Measurements from ENCODE around the gene SLC2A2. TPM values are rescaled to one million over a fixed set of nuclear protein-coding genes. Genes with fewer than 3 reads are reported as not detected.
A peak's percentile ranks its signal among the peaks of the same experiment; 100 is the strongest.
"Not testable (repeated sequence)": the region's sequence is repeated elsewhere in the genome, so short reads cannot be mapped to it uniquely, and the experiment has no call there.

The SLC2A2 gene
- total RNA-seq, 1 experiment from 2014 or later, result not detected

DNA sequence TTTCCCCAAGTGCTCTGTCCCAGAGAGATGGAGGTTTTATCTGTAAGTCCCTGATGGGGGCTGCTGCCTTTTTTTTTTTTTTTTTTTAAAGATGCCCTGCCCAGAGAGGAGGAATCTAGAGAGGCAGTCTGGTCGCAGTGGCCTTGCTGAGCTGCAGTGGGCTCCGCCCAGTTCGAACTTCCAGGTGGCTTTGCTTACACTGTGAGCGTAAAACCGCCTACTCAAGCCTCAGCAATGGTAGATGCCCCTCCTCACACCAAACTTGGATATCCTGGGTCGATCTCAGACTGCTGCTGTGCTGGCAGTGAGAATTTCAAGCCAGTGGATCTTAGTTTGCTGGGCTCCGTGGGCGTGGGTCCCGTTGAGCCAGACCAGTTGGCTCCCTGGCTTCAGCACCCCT is 51.6 kb downstream of the SLC2A2 start:
- H3K79me2 ChIP-seq (ENCODE audit: low read length), result no peaks in the 10 kb centered on the region
- no peak overlapping the region for H3K4me2 ChIP-seq (ENCODE audit: low read depth, low read length, poor library complexity, severe bottlenecking)
- H3K4me3 ChIP-seq (ENCODE audit: low read length), result no peak overlapping the region
- H4K20me1 ChIP-seq (ENCODE audit: insufficient read depth, low read depth, low read length), result no peaks in the 10 kb centered on the region
- H3K27ac ChIP-seq (ENCODE audit: low read length), result no peak overlapping the region
- no peaks in the 10 kb centered on the region for H3K9me2 ChIP-seq (replicated peaks; ENCODE audit: insufficient read depth, low read length)
- H3K27me3 ChIP-seq (ENCODE audit: low read length), result no peaks in the 10 kb centered on the region
- no peak for DNase-seq
- H3K36me3 ChIP-seq (ENCODE audit: insufficient read depth, low read length), result no peaks in the 10 kb centered on the region
- H3K9me3 ChIP-seq (ENCODE audit: low read length), result no peaks in the 10 kb centered on the region
- H3K4me1 ChIP-seq (ENCODE audit: low read length), result no peaks in the 10 kb centered on the region
- no peak overlapping the region for H2AFZ ChIP-seq (ENCODE audit: low read length)
- no peak overlapping the region for H3K9ac ChIP-seq (ENCODE audit: low read length)

DNA sequence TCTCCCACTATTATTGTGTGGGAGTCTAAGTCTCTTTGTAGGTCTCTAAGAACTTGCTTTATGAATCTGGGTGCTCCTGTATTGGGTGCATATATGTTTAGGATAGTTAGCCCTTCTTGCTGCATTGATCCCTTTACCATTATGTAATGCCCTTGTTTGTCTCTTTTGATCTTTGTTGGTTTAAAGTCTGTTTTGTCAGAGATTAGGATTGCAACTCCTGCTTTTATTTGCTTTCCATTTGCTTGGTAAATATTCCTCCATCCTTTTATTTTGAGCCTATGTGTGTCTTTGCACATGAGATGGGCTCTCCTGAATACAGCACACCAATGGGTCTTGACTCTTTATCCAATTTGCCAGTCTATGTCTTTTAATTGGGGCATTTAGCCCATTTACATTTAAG is 53.6 kb downstream of the SLC2A2 start:
- not testable (repeated sequence) for H3K9me2 ChIP-seq (replicated peaks; ENCODE audit: insufficient read depth, low read length); H3K4me1 ChIP-seq (ENCODE audit: low read length); H2AFZ ChIP-seq (ENCODE audit: low read length); DNase-seq; H3K9ac ChIP-seq (ENCODE audit: low read length); H3K4me3 ChIP-seq (ENCODE audit: low read length); H3K79me2 ChIP-seq (ENCODE audit: low read length); H3K27me3 ChIP-seq (ENCODE audit: low read length); H3K9me3 ChIP-seq (ENCODE audit: low read length); H3K36me3 ChIP-seq (ENCODE audit: insufficient read depth, low read length); H3K4me2 ChIP-seq (ENCODE audit: low read depth, low read length, poor library complexity, severe bottlenecking); H4K20me1 ChIP-seq (ENCODE audit: insufficient read depth, low read depth, low read length); H3K27ac ChIP-seq (ENCODE audit: low read length)

DNA sequence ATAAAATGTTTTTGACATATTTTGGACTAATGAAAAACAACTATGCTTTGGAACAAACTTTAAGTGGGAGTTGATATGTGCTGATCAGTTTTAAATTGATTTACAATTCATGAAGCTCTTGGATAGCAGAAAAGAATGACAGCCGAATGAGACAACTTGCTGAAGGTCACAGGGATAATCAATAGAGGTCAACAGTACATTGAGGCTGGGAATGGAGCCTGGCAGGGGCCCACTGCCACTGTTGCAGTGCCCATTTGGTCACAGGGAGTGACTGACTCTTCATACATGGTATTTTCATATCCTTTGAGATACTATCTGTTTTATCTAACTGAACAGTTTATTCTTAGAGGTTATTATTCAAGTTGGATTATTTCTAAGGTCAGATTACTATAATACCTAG is 59.4 kb downstream of the SLC2A2 start:
- no peaks in the 10 kb centered on the region for H3K9me3 ChIP-seq (ENCODE audit: low read length)
- no peaks in the 10 kb centered on the region for H3K36me3 ChIP-seq (ENCODE audit: insufficient read depth, low read length)
- H4K20me1 ChIP-seq (ENCODE audit: insufficient read depth, low read depth, low read length), result no peaks in the 10 kb centered on the region
- H3K9ac ChIP-seq (ENCODE audit: low read length), result no peak overlapping the region
- H3K4me2 ChIP-seq (ENCODE audit: low read depth, low read length, poor library complexity, severe bottlenecking), result no peak overlapping the region
- H3K9me2 ChIP-seq (replicated peaks; ENCODE audit: insufficient read depth, low read length), result no peaks in the 10 kb centered on the region
- H3K27ac ChIP-seq (ENCODE audit: low read length), result no peak overlapping the region
- H3K27me3 ChIP-seq (ENCODE audit: low read length), result no peaks in the 10 kb centered on the region
- H3K79me2 ChIP-seq (ENCODE audit: low read length), result no peaks in the 10 kb centered on the region
- no peak overlapping the region for H2AFZ ChIP-seq (ENCODE audit: low read length)
- no peaks in the 10 kb centered on the region for H3K4me1 ChIP-seq (ENCODE audit: low read length)
- no peak overlapping the region for H3K4me3 ChIP-seq (ENCODE audit: low read length)
- no peak for DNase-seq

DNA sequence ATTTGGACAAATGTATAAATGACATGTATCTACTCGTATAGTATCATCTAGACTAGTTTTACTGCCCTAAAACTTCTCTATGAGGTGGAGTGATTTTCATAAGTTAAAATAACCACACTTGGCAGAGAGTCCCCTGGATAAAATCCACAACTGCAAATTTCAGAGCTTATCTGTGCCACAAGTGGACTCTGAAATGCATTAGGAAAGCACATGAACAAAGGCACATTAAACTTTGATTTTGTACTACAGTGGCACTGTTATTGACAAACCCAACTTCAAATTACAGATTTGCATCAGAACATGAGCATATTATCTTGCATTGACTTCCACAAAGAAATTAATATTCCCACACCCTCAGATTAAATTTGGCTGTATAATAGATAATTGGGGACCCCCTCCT is 60.0 kb downstream of the SLC2A2 start:
- Histone ChIP-seq H3K4me3 (ENCODE audit: low read length) (no peak overlapping the region), H3K79me2 (ENCODE audit: low read length) (no peaks in the 10 kb centered on the region), H3K27me3 (ENCODE audit: low read length) (no peaks in the 10 kb centered on the region), H3K27ac (ENCODE audit: low read length) (no peak overlapping the region), H3K4me1 (ENCODE audit: low read length) (no peaks in the 10 kb centered on the region), H3K9me3 (ENCODE audit: low read length) (no peaks in the 10 kb centered on the region), H3K9me2 (replicated peaks; ENCODE audit: insufficient read depth, low read length) (no peaks in the 10 kb centered on the region), H3K9ac (ENCODE audit: low read length) (no peak overlapping the region), H2AFZ (ENCODE audit: low read length) (no peak overlapping the region), H4K20me1 (ENCODE audit: insufficient read depth, low read depth, low read length) (no peaks in the 10 kb centered on the region), H3K36me3 (ENCODE audit: insufficient read depth, low read length) (no peaks in the 10 kb centered on the region), H3K4me2 (ENCODE audit: low read depth, low read length, poor library complexity, severe bottlenecking) (no peak overlapping the region)
- no peak for DNase-seq

DNA sequence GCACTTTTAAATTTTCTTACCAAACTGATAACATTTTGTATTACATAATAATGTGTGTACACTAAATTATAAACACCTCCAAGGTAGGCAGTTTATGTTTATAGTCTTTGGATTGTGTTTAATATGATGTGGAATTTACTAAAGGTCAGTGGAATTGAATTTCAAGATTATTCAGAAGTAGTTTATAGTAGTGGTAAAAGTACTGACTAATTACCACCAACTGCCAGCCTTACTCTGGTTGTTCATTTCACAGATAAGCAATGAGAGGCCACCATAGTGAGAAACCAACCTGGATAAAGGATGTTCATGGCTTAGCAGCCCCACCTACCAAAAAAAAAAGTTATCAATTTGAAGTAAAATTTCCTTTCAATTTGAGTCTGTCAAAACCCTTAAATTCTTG is 64.1 kb downstream of the SLC2A2 start:
- H3K27me3 ChIP-seq (ENCODE audit: low read length), result no peaks in the 10 kb centered on the region
- no peak overlapping the region for H3K9ac ChIP-seq (ENCODE audit: low read length)
- H3K9me2 ChIP-seq (replicated peaks; ENCODE audit: insufficient read depth, low read length), result no peaks in the 10 kb centered on the region
- no peaks in the 10 kb centered on the region for H4K20me1 ChIP-seq (ENCODE audit: insufficient read depth, low read depth, low read length)
- H3K79me2 ChIP-seq (ENCODE audit: low read length), result no peaks in the 10 kb centered on the region
- no peaks in the 10 kb centered on the region for H3K4me1 ChIP-seq (ENCODE audit: low read length)
- no peak overlapping the region for H3K4me2 ChIP-seq (ENCODE audit: low read depth, low read length, poor library complexity, severe bottlenecking)
- H3K4me3 ChIP-seq (ENCODE audit: low read length), result no peak overlapping the region
- H3K36me3 ChIP-seq (ENCODE audit: insufficient read depth, low read length), result no peaks in the 10 kb centered on the region
- no peak overlapping the region for H3K27ac ChIP-seq (ENCODE audit: low read length)
- DNase-seq, result no peak
- no peaks in the 10 kb centered on the region for H3K9me3 ChIP-seq (ENCODE audit: low read length)
- H2AFZ ChIP-seq (ENCODE audit: low read length), result no peak overlapping the region

DNA sequence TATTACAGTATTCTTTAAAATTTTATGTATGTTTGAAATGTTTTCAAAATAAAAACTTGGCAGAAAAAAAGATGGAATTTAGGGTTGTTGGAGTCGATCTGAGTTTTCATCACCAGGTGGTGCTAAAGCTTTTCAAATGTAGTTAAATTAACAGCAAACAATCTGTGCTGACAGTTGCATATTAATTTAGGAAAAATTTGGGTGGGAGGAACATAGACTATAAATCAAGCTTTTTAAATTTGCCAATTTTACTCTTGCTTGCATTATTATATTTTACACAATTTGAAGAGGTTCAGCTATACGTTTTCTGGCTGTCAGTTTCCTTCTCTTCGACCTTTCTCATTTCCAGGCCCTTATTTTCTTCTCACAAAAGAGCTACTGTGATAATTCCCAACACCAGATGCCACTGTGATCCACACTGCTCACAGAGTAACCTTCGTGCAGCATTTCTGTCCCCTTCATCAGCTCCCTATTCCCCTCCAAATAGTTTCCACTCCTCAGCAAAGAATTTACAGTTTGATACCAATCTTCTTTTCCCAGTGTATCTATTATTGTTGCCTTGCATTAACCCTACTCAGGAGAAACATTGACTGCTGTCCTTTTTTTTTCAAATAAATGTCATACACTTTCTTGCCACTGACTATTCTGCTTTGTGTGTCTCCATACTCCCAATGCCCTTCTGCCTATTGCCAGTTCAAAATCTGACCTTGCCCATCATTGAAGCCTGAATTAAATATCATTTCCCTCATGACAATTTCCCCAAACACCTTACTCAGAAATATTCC is 64.7 kb downstream of the SLC2A2 start:
- Histone ChIP-seq H4K20me1 (ENCODE audit: insufficient read depth, low read depth, low read length) (no peaks in the 10 kb centered on the region), H3K79me2 (ENCODE audit: low read length) (no peaks in the 10 kb centered on the region), H3K36me3 (ENCODE audit: insufficient read depth, low read length) (no peaks in the 10 kb centered on the region), H3K4me2 (ENCODE audit: low read depth, low read length, poor library complexity, severe bottlenecking) (no peak overlapping the region), H3K9me2 (replicated peaks; ENCODE audit: insufficient read depth, low read length) (no peaks in the 10 kb centered on the region), H3K27ac (ENCODE audit: low read length) (no peak overlapping the region), H3K9ac (ENCODE audit: low read length) (no peak overlapping the region), H3K4me1 (ENCODE audit: low read length) (no peaks in the 10 kb centered on the region), H3K4me3 (ENCODE audit: low read length) (no peak overlapping the region), H3K9me3 (ENCODE audit: low read length) (no peaks in the 10 kb centered on the region), H2AFZ (ENCODE audit: low read length) (no peak overlapping the region), H3K27me3 (ENCODE audit: low read length) (no peaks in the 10 kb centered on the region)
- DNase-seq, result peak; percentile 72

DNA sequence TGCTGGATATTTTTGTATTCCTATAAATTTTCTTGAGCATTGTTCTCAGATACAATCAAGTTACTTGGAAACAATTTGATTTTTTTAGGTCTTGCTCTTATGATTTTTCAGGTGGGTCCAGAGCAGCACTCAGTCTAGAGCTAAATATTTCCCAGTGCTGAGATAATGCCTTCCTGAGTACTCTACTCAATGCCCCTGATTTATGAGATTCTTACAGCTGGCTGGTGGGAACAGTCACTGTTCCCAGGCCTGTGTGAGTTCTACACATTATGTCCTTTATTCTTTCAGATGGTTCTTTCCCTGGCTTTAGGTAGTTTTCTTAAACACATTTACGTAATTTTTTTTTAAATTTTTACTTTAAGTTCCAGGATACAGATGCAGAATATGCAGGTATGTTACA is 67.1 kb downstream of the SLC2A2 start:
- no peaks in the 10 kb centered on the region for H3K9me3 ChIP-seq (ENCODE audit: low read length)
- DNase-seq, result no peak
- no peaks in the 10 kb centered on the region for H3K36me3 ChIP-seq (ENCODE audit: insufficient read depth, low read length)
- H3K79me2 ChIP-seq (ENCODE audit: low read length), result no peaks in the 10 kb centered on the region
- no peak overlapping the region for H3K27ac ChIP-seq (ENCODE audit: low read length)
- no peaks in the 10 kb centered on the region for H4K20me1 ChIP-seq (ENCODE audit: insufficient read depth, low read depth, low read length)
- no peak overlapping the region for H3K9ac ChIP-seq (ENCODE audit: low read length)
- no peak overlapping the region for H2AFZ ChIP-seq (ENCODE audit: low read length)
- no peak overlapping the region for H3K4me2 ChIP-seq (ENCODE audit: low read depth, low read length, poor library complexity, severe bottlenecking)
- H3K4me3 ChIP-seq (ENCODE audit: low read length), result no peak overlapping the region
- no peaks in the 10 kb centered on the region for H3K4me1 ChIP-seq (ENCODE audit: low read length)
- no peaks in the 10 kb centered on the region for H3K9me2 ChIP-seq (replicated peaks; ENCODE audit: insufficient read depth, low read length)
- H3K27me3 ChIP-seq (ENCODE audit: low read length), result no peaks in the 10 kb centered on the region

DNA sequence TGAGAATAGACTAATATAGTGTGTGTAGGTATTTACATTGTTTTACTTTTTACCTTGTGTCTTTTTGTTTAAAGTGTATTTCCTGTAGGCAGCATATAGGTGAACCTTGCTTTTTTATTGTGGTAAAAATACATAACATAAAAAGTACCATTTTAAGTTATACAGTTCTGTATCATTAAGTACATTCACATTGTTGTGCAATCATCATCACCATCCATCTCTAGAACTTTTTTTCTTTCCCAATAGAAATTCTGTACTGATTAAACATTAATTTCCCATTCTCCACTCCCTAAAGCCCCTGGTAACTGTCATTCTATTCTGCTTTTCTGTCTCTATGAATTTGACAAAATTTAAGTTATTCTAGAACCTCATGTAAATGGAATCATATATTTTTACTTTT is 69.9 kb downstream of the SLC2A2 start:
- no peak overlapping the region for H3K9ac ChIP-seq (ENCODE audit: low read length)
- H3K79me2 ChIP-seq (ENCODE audit: low read length), result no peaks in the 10 kb centered on the region
- no peaks in the 10 kb centered on the region for H3K9me3 ChIP-seq (ENCODE audit: low read length)

More for the DNA sequence above, 69.9 kb downstream of the SLC2A2 start:
- H3K4me3 ChIP-seq (ENCODE audit: low read length), result no peak overlapping the region
- no peaks in the 10 kb centered on the region for H4K20me1 ChIP-seq (ENCODE audit: insufficient read depth, low read depth, low read length)
- no peaks in the 10 kb centered on the region for H3K36me3 ChIP-seq (ENCODE audit: insufficient read depth, low read length)
- no peak overlapping the region for H3K27ac ChIP-seq (ENCODE audit: low read length)
- H3K9me2 ChIP-seq (replicated peaks; ENCODE audit: insufficient read depth, low read length), result no peaks in the 10 kb centered on the region
- no peaks in the 10 kb centered on the region for H3K4me1 ChIP-seq (ENCODE audit: low read length)
- H2AFZ ChIP-seq (ENCODE audit: low read length), result no peak overlapping the region
- no peak overlapping the region for H3K4me2 ChIP-seq (ENCODE audit: low read depth, low read length, poor library complexity, severe bottlenecking)
- no peaks in the 10 kb centered on the region for H3K27me3 ChIP-seq (ENCODE audit: low read length)
- no peak for DNase-seq
